ENCODE results near the gene PSME1.

PSME1 gene

DNA sequence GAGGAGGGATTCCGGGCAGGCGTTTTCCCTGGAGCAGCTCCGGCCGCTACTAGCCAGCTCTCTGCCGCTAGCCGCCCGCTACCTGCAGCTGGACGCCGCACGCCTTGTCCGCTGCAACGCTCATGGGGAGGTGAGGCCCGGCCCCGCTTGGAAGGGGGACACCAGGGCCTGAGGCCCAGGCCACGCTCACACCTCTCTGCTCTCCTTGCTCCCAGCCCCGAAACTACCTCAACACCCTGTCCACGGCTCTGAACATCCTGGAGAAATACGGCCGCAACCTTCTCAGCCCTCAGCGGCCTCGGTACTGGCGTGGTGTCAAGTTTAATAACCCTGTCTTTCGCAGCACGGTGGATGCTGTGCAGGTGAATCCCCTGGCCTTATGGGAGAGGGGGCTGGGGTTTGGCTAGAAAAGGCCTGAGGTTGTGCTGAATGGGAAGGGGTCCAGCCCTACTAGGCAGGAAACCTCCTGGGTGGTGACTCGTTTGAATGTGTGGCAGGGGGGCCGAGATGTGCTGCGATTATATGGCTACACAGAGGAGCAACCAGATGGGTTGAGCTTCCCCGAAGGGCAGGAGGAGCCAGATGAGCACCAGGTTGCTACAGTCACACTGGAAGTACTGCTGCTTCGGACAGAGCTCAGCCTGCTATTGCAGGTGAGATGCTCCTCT lies 11.9 kb downstream of the PSME1 start:
- DNase-seq: no peak

GRCh38 chr14:24149302-24149969 lies 13.4 kb downstream of the PSME1 start:
- no peak for DNase-seq

DNA sequence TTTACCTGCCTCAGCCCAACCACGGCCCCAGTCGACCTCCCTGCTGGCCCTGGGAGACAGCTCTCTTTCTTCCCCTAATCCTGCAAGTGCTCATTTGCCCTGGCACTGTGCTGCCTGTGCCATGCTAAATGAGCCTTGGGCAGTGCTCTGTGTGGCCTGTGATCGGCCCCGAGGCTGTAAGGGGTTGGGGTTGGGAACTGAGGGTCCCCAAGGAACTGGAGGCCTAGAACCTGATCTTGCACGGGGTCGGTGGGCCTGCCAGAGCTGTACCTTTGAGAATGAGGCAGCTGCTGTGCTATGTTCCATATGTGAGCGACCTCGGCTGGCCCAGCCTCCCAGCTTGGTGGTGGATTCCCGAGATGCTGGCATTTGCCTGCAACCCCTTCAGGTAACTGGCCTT lies 14.1 kb downstream of the PSME1 start:
- DNase-seq: no peak

GRCh38 chr14:24150567-24150966 lies 14.6 kb downstream of the PSME1 start:
- DNase-seq: no peak

- no peak for DNase-seq
These were observed 15.0 kb downstream of the PSME1 start for GRCh38 chr14:24150993-24151392.

- DNase-seq: no peak
These were observed 15.5 kb downstream of the PSME1 start for GRCh38 chr14:24151404-24152080.

DNA sequence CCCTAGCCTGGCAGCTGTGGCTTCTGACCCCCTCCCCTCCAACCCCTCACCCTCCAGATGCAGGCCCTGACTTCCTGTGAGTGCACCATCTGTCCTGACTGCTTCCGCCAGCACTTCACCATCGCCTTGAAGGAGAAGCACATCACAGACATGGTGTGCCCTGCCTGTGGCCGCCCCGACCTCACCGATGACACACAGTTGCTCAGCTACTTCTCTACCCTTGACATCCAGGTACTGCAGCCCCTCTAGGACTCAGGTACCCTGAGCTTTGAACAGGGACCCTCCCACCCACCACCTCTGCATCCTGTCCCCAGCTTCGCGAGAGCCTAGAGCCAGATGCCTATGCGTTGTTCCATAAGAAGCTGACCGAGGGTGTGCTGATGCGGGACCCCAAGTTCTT lies 19.1 kb downstream of the PSME1 start:
- DNase-seq: no peak

DNA sequence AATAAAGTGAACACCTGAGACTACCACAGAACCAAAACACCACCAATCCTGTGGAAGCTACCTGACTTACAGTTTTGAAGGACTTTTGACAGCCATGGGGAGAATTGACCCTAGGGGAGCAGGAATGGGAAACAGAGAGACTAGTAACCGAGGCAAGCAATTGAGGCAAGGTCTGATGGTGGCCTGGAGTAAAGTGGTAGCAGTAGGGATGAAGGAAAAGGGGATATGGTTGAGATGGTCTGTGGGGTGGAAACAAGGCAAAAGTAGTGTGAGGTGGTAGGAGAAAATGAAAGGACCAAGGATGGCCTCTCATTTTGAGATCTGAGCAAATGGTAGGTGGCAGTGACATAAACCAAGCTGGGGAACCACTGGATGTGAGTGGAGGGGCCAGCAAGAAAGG lies 20.8 kb downstream of the PSME1 start:
- DNase-seq: no peak

DNA sequence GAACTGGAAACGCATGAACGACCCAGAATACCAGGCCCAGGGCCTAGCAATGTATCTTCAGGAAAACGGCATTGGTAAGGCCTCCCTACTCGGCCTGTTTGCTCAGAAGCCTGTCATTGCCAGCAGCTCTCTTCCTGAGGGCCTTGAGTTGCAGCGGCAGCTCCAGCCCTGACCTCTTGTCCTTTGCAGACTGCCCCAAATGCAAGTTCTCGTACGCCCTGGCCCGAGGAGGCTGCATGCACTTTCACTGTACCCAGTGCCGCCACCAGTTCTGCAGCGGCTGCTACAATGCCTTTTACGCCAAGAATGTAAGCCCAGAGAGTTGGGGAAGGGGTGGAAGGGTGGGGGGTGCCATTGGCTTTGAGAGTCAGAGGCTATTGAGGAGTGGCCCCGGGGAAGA lies 21.3 kb downstream of the PSME1 start:
- DNase-seq: no peak

DNA sequence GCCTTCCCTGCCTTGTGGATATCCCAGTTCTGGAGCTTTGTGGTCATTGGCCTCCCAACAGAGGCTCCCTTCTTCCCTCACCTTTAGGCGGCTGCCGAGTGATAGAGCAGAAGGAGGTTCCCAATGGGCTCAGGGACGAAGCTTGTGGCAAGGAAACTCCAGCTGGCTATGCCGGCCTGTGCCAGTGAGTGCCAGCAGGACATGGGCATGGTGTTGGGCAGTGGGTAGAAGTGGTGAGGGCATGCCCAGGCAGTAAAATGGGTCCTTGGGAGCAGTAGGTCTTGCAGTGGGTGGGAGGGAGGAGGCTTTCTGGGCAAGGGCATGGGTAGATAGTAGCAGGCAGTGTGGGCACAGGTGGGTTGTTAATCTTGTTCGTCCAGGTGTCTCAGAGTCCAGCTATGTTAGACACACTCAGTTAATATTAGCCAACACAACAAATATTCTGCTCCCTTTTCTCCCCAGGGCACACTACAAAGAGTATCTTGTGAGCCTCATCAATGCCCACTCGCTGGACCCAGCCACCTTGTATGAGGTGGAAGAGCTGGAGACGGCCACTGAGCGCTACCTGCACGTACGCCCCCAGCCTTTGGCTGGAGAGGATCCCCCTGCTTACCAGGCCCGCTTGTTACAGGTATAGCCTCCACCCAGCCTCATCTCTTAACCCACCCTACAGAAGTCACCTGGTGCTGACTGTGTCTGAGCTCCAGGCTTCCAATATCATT lies 23.9 kb downstream of the PSME1 start:
- DNase-seq: no peak

DNA sequence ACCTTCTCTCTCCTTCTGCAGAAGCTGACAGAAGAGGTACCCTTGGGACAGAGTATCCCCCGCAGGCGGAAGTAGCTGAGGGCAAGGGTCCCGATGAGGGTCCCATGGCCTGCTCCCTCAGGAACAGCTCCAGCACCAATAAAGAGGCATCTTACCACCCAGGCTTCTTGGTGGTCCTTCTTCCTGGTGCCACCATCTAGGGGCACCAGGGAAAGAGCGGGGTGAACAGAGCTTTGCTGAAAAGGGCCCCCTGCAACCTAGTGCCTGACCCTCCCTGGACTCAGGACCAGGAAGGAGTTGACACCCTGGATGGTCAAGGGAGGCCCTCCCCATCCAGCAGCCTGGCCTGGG lies 24.5 kb downstream of the PSME1 start:
- DNase-seq: no peak

- DNase-seq: peak; percentile 93
These were observed 25.1 kb downstream of the PSME1 start, which contains the start of gene IRF9 for GRCh38 chr14:24160850-24161804. IRF9 (plus strand) TSS chr14:24161265; CDS start chr14:24162145, 880 bp downstream.

GRCh38 chr14:24162093-24162492 lies 26.1 kb downstream of the PSME1 start:
- DNase-seq: no peak

DNA sequence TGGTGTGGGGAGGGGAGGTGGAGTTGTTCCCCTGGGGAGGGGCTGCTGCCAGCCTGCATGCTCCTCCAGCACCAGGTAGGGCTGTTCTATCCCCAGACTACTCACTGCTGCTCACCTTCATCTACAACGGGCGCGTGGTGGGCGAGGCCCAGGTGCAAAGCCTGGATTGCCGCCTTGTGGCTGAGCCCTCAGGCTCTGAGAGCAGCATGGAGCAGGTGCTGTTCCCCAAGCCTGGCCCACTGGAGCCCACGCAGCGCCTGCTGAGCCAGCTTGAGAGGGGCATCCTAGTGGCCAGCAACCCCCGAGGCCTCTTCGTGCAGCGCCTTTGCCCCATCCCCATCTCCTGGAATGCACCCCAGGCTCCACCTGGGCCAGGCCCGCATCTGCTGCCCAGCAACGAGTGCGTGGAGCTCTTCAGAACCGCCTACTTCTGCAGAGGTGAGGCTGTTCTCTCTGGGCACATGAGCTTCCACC lies 28.6 kb downstream of the PSME1 start:
- no peak for DNase-seq

DNA sequence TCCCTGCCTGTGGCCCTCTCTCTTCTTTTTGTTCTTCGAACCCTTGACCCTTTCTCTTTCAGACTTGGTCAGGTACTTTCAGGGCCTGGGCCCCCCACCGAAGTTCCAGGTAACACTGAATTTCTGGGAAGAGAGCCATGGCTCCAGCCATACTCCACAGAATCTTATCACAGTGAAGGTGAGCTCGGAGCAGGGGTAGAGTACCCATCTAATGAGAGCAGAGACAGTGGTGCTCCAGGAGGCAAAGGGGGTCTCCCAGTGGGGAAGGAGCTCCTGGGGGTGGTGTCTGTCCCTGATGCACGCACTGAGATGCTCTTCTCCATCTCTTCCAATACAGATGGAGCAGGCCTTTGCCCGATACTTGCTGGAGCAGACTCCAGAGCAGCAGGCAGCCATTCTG lies 29.8 kb downstream of the PSME1 start:
- no peak for DNase-seq

DNA sequence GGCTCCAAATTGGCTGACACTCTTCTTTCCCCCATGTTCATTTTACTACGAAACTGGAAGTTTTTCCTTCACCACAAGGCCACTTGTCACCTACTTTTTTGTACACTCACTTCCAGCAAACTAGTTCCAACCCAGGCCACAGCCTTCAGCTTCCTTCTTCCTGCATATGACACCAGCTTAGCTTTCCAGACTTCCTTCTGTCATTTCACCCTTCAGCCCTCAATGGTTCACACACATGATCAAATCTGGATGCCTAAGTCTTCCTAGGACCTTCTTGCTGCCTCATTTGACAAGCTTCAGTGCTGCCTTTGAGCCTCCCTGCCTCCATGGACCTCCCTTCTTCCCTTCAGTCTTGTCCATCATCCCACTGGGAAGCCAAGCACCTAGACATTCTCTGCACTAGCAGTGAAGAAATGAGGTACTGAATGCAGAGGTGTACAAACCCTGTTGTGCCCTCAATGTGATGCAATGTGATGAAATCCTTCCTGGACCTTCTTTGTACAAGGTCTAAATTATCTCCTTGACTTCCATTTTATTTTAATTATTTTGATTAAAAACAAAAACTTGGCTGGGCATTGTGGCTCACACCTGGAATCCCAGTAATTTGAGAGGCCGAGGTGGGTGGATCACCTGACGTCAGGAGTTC lies 31.6 kb downstream of the PSME1 start:
- no peak for DNase-seq

- peak; percentile 91 for DNase-seq
These were observed 35.6 kb downstream of the PSME1 start, which contains the start of gene REC8 for GRCh38 chr14:24171422-24172260. REC8 (plus strand) TSS chr14:24172080; CDS start chr14:24172553, 473 bp downstream.

- no peak for DNase-seq
These were observed 36.4 kb downstream of the PSME1 start for GRCh38 chr14:24172261-24172860.

GRCh38 chr14:24172871-24173281 lies 36.9 kb downstream of the PSME1 start:
- no peak for DNase-seq

DNA sequence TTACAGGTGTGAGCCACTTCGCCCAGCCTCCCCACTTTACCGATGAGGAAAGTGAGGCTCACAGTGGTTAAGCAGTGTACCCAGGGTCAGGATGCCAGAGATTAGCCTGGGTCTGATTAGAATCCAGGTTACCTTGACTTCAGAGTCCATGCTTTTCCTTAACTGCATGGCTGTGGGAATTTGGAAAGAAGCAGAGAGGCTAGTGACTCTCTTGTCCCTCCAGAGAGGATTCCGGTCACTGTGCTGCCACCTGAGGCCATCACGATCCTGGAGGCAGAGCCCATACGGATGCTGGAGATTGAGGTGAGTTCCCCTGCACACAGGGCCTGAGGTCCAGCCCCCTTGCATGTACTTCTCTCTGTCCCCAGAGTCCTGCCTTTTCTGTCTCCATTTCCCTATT lies 40.6 kb downstream of the PSME1 start:
- DNase-seq: no peak
